ENCODE measurements around the gene RGR. TPM values are rescaled to one million over a fixed set of nuclear protein-coding genes. Genes with fewer than 3 reads are reported as not detected.

Gene RGR
- total and polyA plus RNA-seq, 2 experiments from 2014 or later = not detected

- Mint-ChIP-seq H3K27ac (no peak overlapping the region), H3K4me3 (no peak overlapping the region), H3K9me3 (no peaks in the 10 kb centered on the region), H3K36me3 (ENCODE audit: low read depth) (no peaks in the 10 kb centered on the region), H3K27me3 (ENCODE audit: insufficient read depth, low read depth, poor library complexity) (peaks cover 3% of the 10 kb centered on the region), H3K4me1 (no peaks in the 10 kb centered on the region)
- Histone ChIP-seq H3K4me1 (ENCODE audit: insufficient read depth) (no peaks in the 10 kb centered on the region), H3K27me3 (ENCODE audit: insufficient read depth) (no peaks in the 10 kb centered on the region), H4K20me1 (replicated peaks; ENCODE audit: insufficient read depth) (no peaks in the 10 kb centered on the region; the same call in 1 of the 2 replicates), H3K9me2 (ENCODE audit: insufficient read depth) (no peaks in the 10 kb centered on the region), H3K79me2 (replicated peaks; ENCODE audit: insufficient read depth) (no peaks in the 10 kb centered on the region), H2AFZ (no peak overlapping the region), H3K4me3 (no peak overlapping the region), H3K36me3 (ENCODE audit: insufficient read depth) (no peaks in the 10 kb centered on the region), H3K27ac (ENCODE audit: low read depth) (no peak overlapping the region), H3F3A (replicated peaks; ENCODE audit: low read depth) (no peaks in the 10 kb centered on the region), H3K4me2 (no peak overlapping the region)
- ATAC-seq (no peak), DNase-seq (ENCODE audit: low spot score) (no peak)
- TF ChIP-seq, protein P1, sequence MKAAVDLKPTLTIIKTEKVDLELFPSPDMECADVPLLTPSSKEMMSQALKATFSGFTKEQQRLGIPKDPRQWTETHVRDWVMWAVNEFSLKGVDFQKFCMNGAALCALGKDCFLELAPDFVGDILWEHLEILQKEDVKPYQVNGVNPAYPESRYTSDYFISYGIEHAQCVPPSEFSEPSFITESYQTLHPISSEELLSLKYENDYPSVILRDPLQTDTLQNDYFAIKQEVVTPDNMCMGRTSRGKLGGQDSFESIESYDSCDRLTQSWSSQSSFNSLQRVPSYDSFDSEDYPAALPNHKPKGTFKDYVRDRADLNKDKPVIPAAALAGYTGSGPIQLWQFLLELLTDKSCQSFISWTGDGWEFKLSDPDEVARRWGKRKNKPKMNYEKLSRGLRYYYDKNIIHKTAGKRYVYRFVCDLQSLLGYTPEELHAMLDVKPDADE (IDR thresholded peaks at IDR 0.05) = no peak
Observed at GRCh38 chr10:84208023-84208422, 36.8 kb upstream of the RGR start.

- no peak for DNase-seq (ENCODE audit: low spot score)
- H3K9me3 Mint-ChIP-seq = no peaks in the 10 kb centered on the region; the same call in 1 of the 3 replicates
- no peaks in the 10 kb centered on the region for H3K36me3 ChIP-seq (ENCODE audit: insufficient read depth)
- H3F3A ChIP-seq (replicated peaks; ENCODE audit: low read depth) = no peaks in the 10 kb centered on the region
- no peak overlapping the region for H3K4me3 Mint-ChIP-seq
- no peaks in the 10 kb centered on the region for H3K27me3 ChIP-seq (ENCODE audit: insufficient read depth)
- H3K36me3 Mint-ChIP-seq (ENCODE audit: low read depth) = no peaks in the 10 kb centered on the region
- TF ChIP-seq STAT1 (IDR thresholded peaks at IDR 0.05; ENCODE audit: unreplicated experiment) = no peak
- H3K4me3 ChIP-seq = no peak overlapping the region
- no peak overlapping the region for H3K27ac ChIP-seq (ENCODE audit: low read depth)
- H3K4me1 ChIP-seq (ENCODE audit: insufficient read depth) = no peaks in the 10 kb centered on the region
- H4K20me1 ChIP-seq (replicated peaks; ENCODE audit: insufficient read depth) = no peaks in the 10 kb centered on the region
- no peaks in the 10 kb centered on the region for H3K79me2 ChIP-seq (replicated peaks; ENCODE audit: insufficient read depth)
- H3K27ac Mint-ChIP-seq = no peak overlapping the region
- no peaks in the 10 kb centered on the region for H3K9me2 ChIP-seq (ENCODE audit: insufficient read depth)
- H3K4me2 ChIP-seq = no peak overlapping the region
- no peak overlapping the region for H2AFZ ChIP-seq
- ATAC-seq = no peak
- H3K27me3 Mint-ChIP-seq (ENCODE audit: insufficient read depth, low read depth, poor library complexity) = peaks cover 3% of the 10 kb centered on the region
- peaks cover 7% of the 10 kb centered on the region; the same call in 2 of the 3 replicates for H3K4me1 Mint-ChIP-seq
Observed at GRCh38 chr10:84211566-84211965, 33.3 kb upstream of the RGR start.

DNA sequence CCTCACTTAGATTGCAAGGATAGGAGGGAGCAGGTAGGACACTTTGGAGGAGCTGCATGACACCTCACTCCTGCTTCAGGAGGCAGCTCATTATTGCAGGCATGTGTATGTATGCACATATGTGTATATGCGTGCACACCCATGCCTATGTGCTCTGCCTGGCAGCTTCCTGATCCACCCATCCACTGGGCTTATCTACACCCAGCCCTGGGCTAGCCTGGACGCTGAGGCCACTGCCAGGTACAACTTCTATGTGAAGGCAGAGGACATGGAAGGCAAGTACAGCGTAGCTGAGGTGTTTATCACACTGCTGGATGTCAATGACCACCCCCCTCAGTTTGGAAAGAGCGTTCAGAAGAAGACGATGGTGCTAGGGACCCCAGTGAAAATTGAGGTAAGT lies 32.8 kb upstream of the RGR start:
- no peak overlapping the region for H3K27ac Mint-ChIP-seq
- peaks cover 3% of the 10 kb centered on the region for H3K27me3 Mint-ChIP-seq (ENCODE audit: insufficient read depth, low read depth, poor library complexity)
- Histone ChIP-seq H3K36me3 (ENCODE audit: insufficient read depth) (no peaks in the 10 kb centered on the region), H3K27ac (ENCODE audit: low read depth) (no peak overlapping the region), H3K9me2 (ENCODE audit: insufficient read depth) (no peaks in the 10 kb centered on the region), H3K27me3 (ENCODE audit: insufficient read depth) (no peaks in the 10 kb centered on the region), H3K4me1 (ENCODE audit: insufficient read depth) (no peaks in the 10 kb centered on the region), H3K79me2 (replicated peaks; ENCODE audit: insufficient read depth) (no peaks in the 10 kb centered on the region), H3F3A (replicated peaks; ENCODE audit: low read depth) (no peaks in the 10 kb centered on the region), H2AFZ (no peak overlapping the region), H3K4me2 (no peak overlapping the region), H3K4me3 (no peak overlapping the region), H4K20me1 (replicated peaks; ENCODE audit: insufficient read depth) (no peaks in the 10 kb centered on the region)
- ATAC-seq = no peak
- no peak overlapping the region for H3K4me3 Mint-ChIP-seq
- no peak for DNase-seq (ENCODE audit: low spot score)
- H3K36me3 Mint-ChIP-seq (ENCODE audit: low read depth) = no peaks in the 10 kb centered on the region
- peaks cover 7% of the 10 kb centered on the region; the same call in 2 of the 3 replicates for H3K4me1 Mint-ChIP-seq
- no peaks in the 10 kb centered on the region; the same call in 1 of the 3 replicates for H3K9me3 Mint-ChIP-seq
- TF ChIP-seq, protein P1 (IDR thresholded peaks at IDR 0.05) = no peak
- TF ChIP-seq CREB1 (CRISPR knock-in tag; IDR thresholded peaks at IDR 0.05; ENCODE audit: low read depth) (no peak), STAT1 (IDR thresholded peaks at IDR 0.05; ENCODE audit: unreplicated experiment) (no peak), NANOG (IDR thresholded peaks at IDR 0.05; ENCODE audit: borderline replicate concordance) (no peak), CTCF (conservative IDR thresholded peaks at IDR 0.05; ENCODE audit: low read depth in 2 of 2) (no peak), POLR2AphosphoS5 (IDR thresholded peaks at IDR 0.05; ENCODE audit: low read depth) (no peak), ZNF331 (CRISPR knock-in tag; IDR thresholded peaks at IDR 0.05; ENCODE audit: low read depth) (no peak), EZH2 (IDR thresholded peaks at IDR 0.05; ENCODE audit: low read depth, unreplicated experiment) (no peak), JUNB (IDR thresholded peaks at IDR 0.05; ENCODE audit: unreplicated experiment) (no peak), ZNF114 (CRISPR knock-in tag; IDR thresholded peaks at IDR 0.05) (no peak)
- TF ChIP-seq, protein P2, sequence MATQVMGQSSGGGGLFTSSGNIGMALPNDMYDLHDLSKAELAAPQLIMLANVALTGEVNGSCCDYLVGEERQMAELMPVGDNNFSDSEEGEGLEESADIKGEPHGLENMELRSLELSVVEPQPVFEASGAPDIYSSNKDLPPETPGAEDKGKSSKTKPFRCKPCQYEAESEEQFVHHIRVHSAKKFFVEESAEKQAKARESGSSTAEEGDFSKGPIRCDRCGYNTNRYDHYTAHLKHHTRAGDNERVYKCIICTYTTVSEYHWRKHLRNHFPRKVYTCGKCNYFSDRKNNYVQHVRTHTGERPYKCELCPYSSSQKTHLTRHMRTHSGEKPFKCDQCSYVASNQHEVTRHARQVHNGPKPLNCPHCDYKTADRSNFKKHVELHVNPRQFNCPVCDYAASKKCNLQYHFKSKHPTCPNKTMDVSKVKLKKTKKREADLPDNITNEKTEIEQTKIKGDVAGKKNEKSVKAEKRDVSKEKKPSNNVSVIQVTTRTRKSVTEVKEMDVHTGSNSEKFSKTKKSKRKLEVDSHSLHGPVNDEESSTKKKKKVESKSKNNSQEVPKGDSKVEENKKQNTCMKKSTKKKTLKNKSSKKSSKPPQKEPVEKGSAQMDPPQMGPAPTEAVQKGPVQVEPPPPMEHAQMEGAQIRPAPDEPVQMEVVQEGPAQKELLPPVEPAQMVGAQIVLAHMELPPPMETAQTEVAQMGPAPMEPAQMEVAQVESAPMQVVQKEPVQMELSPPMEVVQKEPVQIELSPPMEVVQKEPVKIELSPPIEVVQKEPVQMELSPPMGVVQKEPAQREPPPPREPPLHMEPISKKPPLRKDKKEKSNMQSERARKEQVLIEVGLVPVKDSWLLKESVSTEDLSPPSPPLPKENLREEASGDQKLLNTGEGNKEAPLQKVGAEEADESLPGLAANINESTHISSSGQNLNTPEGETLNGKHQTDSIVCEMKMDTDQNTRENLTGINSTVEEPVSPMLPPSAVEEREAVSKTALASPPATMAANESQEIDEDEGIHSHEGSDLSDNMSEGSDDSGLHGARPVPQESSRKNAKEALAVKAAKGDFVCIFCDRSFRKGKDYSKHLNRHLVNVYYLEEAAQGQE (IDR thresholded peaks at IDR 0.05; ENCODE audit: unreplicated experiment) = no peak
